Activated naive CD8-positive, alpha-beta T cell (primary cell): ENCODE results near the gene PXDN.

Experiments used
- H3K27ac Mint-ChIP-seq: one replicate; pipeline ENCODE4 v1.8.0; 2021; ENCODE audit warnings: mixed read lengths
- H3K27me3 Mint-ChIP-seq: one replicate; pipeline ENCODE4 v1.8.0; 2021; ENCODE audit warnings: mixed read lengths
- H3K36me3 Mint-ChIP-seq: one replicate; pipeline ENCODE4 v1.8.0; 2021; ENCODE audit warnings: mixed read lengths
- H3K4me1 Mint-ChIP-seq: one replicate; pipeline ENCODE4 v1.8.0; 2021; ENCODE audit warnings: low read depth, mixed read lengths
- H3K4me3 Mint-ChIP-seq: one replicate; pipeline ENCODE4 v1.8.0; 2021; ENCODE audit warnings: mild to moderate bottlenecking, mixed read lengths
- H3K9me3 Mint-ChIP-seq: one replicate; pipeline ENCODE4 v1.8.0; 2021; ENCODE audit warnings: low read depth, mixed read lengths

Gene PXDN

GRCh38 chr2:1744446-1745170, at the start of gene PXDN:
Gene PXDN, minus strand, starts transcription at chr2:1744515. Its CDS starts 60 bp downstream, at chr2:1744455.
- H3K4me1 Mint-ChIP-seq: peaks cover 10% of the 10 kb centered on the region
- no peak within 1 kb of the TSS for H3K27ac Mint-ChIP-seq
- H3K36me3 Mint-ChIP-seq: no peaks in the 10 kb centered on the region
- peak within 1 kb of the TSS; percentile 78 for H3K4me3 Mint-ChIP-seq
- no peaks in the 10 kb centered on the region for H3K9me3 Mint-ChIP-seq
- peaks cover 23% of the 10 kb centered on the region for H3K27me3 Mint-ChIP-seq

- H3K27me3 Mint-ChIP-seq: no peaks in the 10 kb centered on the region
- no peaks in the 10 kb centered on the region for H3K36me3 Mint-ChIP-seq
- no peaks in the 10 kb centered on the region for H3K9me3 Mint-ChIP-seq
- H3K4me3 Mint-ChIP-seq: no peak overlapping the region
- peaks cover 11% of the 10 kb centered on the region for H3K4me1 Mint-ChIP-seq
- no peak overlapping the region for H3K27ac Mint-ChIP-seq
Measured at GRCh38 chr2:1793868-1794445, 49.6 kb upstream of the PXDN start.

GRCh38 chr2:1793001-1793867, 48.9 kb upstream of the PXDN start:
- H3K9me3 Mint-ChIP-seq: no peaks in the 10 kb centered on the region

GRCh38 chr2:1791685-1792435, 47.5 kb upstream of the PXDN start:
- Mint-ChIP-seq H3K27me3 (no peaks in the 10 kb centered on the region), H3K27ac (no peak overlapping the region)

More at GRCh38 chr2:1793001-1793867, 48.9 kb upstream of the PXDN start:
- H3K27ac Mint-ChIP-seq: no peak overlapping the region
- no peak overlapping the region for H3K4me3 Mint-ChIP-seq
- peaks cover 6% of the 10 kb centered on the region for H3K4me1 Mint-ChIP-seq
- H3K36me3 Mint-ChIP-seq: no peaks in the 10 kb centered on the region
- no peaks in the 10 kb centered on the region for H3K27me3 Mint-ChIP-seq

GRCh38 chr2:1791006-1791605, 46.8 kb upstream of the PXDN start:
- no peak overlapping the region for H3K4me3 Mint-ChIP-seq
- H3K27ac Mint-ChIP-seq: no peak overlapping the region
- H3K36me3 Mint-ChIP-seq: no peaks in the 10 kb centered on the region
- H3K9me3 Mint-ChIP-seq: no peaks in the 10 kb centered on the region
- peaks cover 2% of the 10 kb centered on the region for H3K27me3 Mint-ChIP-seq
- H3K4me1 Mint-ChIP-seq: peaks cover 5% of the 10 kb centered on the region

More at GRCh38 chr2:1791685-1792435, 47.5 kb upstream of the PXDN start:
- Mint-ChIP-seq H3K4me1 (peaks cover 5% of the 10 kb centered on the region), H3K4me3 (no peak overlapping the region), H3K9me3 (no peaks in the 10 kb centered on the region), H3K36me3 (no peaks in the 10 kb centered on the region)

- no peaks in the 10 kb centered on the region for H3K9me3 Mint-ChIP-seq
- peaks cover 5% of the 10 kb centered on the region for H3K4me1 Mint-ChIP-seq
- no peaks in the 10 kb centered on the region for H3K36me3 Mint-ChIP-seq
- no peak overlapping the region for H3K4me3 Mint-ChIP-seq
- peaks cover 2% of the 10 kb centered on the region for H3K27me3 Mint-ChIP-seq
- H3K27ac Mint-ChIP-seq: no peak overlapping the region
Measured at GRCh38 chr2:1790473-1790872, 46.2 kb upstream of the PXDN start.

- peaks cover 2% of the 10 kb centered on the region for H3K27me3 Mint-ChIP-seq
- no peak overlapping the region for H3K4me3 Mint-ChIP-seq
- H3K4me1 Mint-ChIP-seq: peaks cover 4% of the 10 kb centered on the region
- H3K9me3 Mint-ChIP-seq: no peaks in the 10 kb centered on the region
- H3K27ac Mint-ChIP-seq: no peak overlapping the region
- H3K36me3 Mint-ChIP-seq: no peaks in the 10 kb centered on the region
Measured at GRCh38 chr2:1789610-1790009, 45.3 kb upstream of the PXDN start.

- no peaks in the 10 kb centered on the region for H3K9me3 Mint-ChIP-seq
- peaks cover 8% of the 10 kb centered on the region for H3K4me1 Mint-ChIP-seq
- H3K4me3 Mint-ChIP-seq: no peak overlapping the region
- peaks cover 2% of the 10 kb centered on the region for H3K27me3 Mint-ChIP-seq
- H3K27ac Mint-ChIP-seq: no peak overlapping the region
- no peaks in the 10 kb centered on the region for H3K36me3 Mint-ChIP-seq
Measured at GRCh38 chr2:1788478-1788959, 44.2 kb upstream of the PXDN start.

- Mint-ChIP-seq H3K4me3 (no peak overlapping the region), H3K9me3 (no peaks in the 10 kb centered on the region), H3K36me3 (no peaks in the 10 kb centered on the region), H3K27me3 (peaks cover 2% of the 10 kb centered on the region), H3K4me1 (peaks cover 9% of the 10 kb centered on the region), H3K27ac (no peak overlapping the region)
Measured at GRCh38 chr2:1787755-1788477, 43.6 kb upstream of the PXDN start.

- Mint-ChIP-seq H3K27ac (no peak overlapping the region), H3K4me1 (peaks cover 31% of the 10 kb centered on the region), H3K4me3 (no peak overlapping the region), H3K27me3 (peaks cover 2% of the 10 kb centered on the region), H3K36me3 (no peaks in the 10 kb centered on the region), H3K9me3 (no peaks in the 10 kb centered on the region)
Measured at GRCh38 chr2:1784986-1785617, 40.8 kb upstream of the PXDN start.

GRCh38 chr2:1784087-1784486, 39.8 kb upstream of the PXDN start:
- Mint-ChIP-seq H3K27me3 (peaks cover 2% of the 10 kb centered on the region), H3K4me3 (no peak overlapping the region), H3K36me3 (no peaks in the 10 kb centered on the region), H3K9me3 (no peaks in the 10 kb centered on the region), H3K4me1 (peaks cover 36% of the 10 kb centered on the region), H3K27ac (peak overlapping the region; percentile 58)

GRCh38 chr2:1782514-1782913, 38.2 kb upstream of the PXDN start:
- no peaks in the 10 kb centered on the region for H3K9me3 Mint-ChIP-seq

GRCh38 chr2:1781291-1782080, 37.2 kb upstream of the PXDN start:
- Mint-ChIP-seq H3K27ac (peak overlapping the region; percentile 85), H3K9me3 (no peaks in the 10 kb centered on the region), H3K4me1 (peaks cover 38% of the 10 kb centered on the region), H3K4me3 (peak overlapping the region; percentile 68), H3K36me3 (no peaks in the 10 kb centered on the region), H3K27me3 (peaks cover 2% of the 10 kb centered on the region)

More at GRCh38 chr2:1782514-1782913, 38.2 kb upstream of the PXDN start:
- peaks cover 35% of the 10 kb centered on the region for H3K4me1 Mint-ChIP-seq
- peaks cover 2% of the 10 kb centered on the region for H3K27me3 Mint-ChIP-seq
- no peaks in the 10 kb centered on the region for H3K36me3 Mint-ChIP-seq
- H3K4me3 Mint-ChIP-seq: no peak overlapping the region
- peak overlapping the region; percentile 62 for H3K27ac Mint-ChIP-seq
